Skeletal muscle tissue (tissue), 4 donors: ENCODE measurements around the gene FKBP10. TPM values are rescaled to one million over a fixed set of nuclear protein-coding genes. Genes with fewer than 3 reads are reported as not detected.
A peak's percentile ranks its signal among the peaks of the same experiment; 100 is the strongest.
"Not testable (repeated sequence)": the region's sequence is repeated elsewhere in the genome, so short reads cannot be mapped to it uniquely, and the experiment has no call there.

Source experiments
- H3K27ac ChIP-seq: one replicate; pipeline ENCODE4 v1.7.0; 2013; ENCODE audit warnings: mild to moderate bottlenecking, low read depth, low read length, inconsistent platforms
- H3K27me3 ChIP-seq, 3 donors: one replicate each; pipeline ENCODE4 v1.7.0; 2013; ENCODE audit warnings: low read length in 3 of 3; ENCODE audit not compliant: control insufficient read depth in 3 of 3, insufficient read depth in 3 of 3
- H3K36me3 ChIP-seq, 3 donors: one replicate each; pipeline ENCODE4 v1.7.0; 2013; ENCODE audit warnings: low read length in 3 of 3; ENCODE audit not compliant: control insufficient read depth in 3 of 3, insufficient read depth in 3 of 3
- H3K4me1 ChIP-seq, 3 donors: one replicate each; pipeline ENCODE4 v1.7.0; 2013; ENCODE audit warnings: low read length in 3 of 3, mild to moderate bottlenecking in 3 of 3; ENCODE audit not compliant: control insufficient read depth in 3 of 3, insufficient read depth in 3 of 3
- H3K4me3 ChIP-seq, 3 donors: one replicate each; pipeline ENCODE4 v1.7.0; 2013; ENCODE audit warnings: low read length in 3 of 3
- H3K9ac ChIP-seq, 3 donors: one replicate each; pipeline ENCODE4 v1.7.0; 2013; ENCODE audit warnings: low read length in 3 of 3, mild to moderate bottlenecking in 3 of 3, moderate library complexity in 2 of 3, low read depth in 1 of 3
- H3K9me3 ChIP-seq, 3 donors: one replicate each; pipeline ENCODE4 v1.7.0; 2013; ENCODE audit warnings: low read length in 3 of 3; ENCODE audit not compliant: control insufficient read depth in 3 of 3
- total RNA-seq: library from RNA; depleted of rRNA; stranded (reverse); fragments of >200 nt; gene quantifications from one replicate; pipeline ENCODE4 v1.2.3, GENCODE V29; 2014
- donor health status: Osteomylitis.

The FKBP10 gene
- total RNA-seq, 1 donor from 2014 or later: 76.2 TPM

DNA sequence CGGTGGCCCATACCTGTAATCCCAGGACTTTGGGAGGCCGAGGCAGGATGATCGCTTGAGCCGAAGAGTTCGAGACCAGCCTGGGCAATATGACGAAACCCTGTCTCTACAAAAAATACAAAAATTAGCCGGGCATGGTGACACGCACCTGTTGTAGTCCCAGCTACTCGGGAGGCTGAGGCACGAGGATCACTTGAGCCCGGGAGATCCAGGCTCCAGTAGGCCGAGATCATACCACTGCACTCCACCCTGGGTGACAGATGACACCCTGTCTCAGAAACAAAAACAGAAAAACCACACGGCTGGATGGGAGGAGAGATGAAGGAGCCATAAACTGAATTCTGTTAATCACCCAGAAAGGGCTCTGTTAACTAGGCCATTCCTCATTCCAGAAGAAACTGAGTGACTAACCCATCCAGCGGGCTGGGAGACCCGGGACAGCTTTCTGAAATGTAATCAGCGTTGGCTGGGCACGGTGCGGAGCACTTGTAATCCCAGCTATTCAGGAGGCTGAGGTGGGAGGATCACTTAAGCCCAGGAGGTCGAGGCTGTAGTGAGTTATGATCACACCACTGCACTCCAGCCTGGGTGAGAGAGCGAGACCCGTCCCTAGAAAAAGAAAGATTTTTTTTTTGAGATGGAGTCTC, 23.9 kb downstream of the FKBP10 start:
- Histone ChIP-seq H3K27ac (no peak overlapping the region), H3K36me3 (peaks cover 5 to 8% (median 8%) of the 10 kb centered on the region in 3 donors), H3K9ac (peak overlapping the region; percentile 54 to 74 (median 59)), H3K27me3 (no peaks in the 10 kb centered on the region), H3K4me3 (peak overlapping the region; percentile 75 to 80 (median 78)), H3K4me1 (peaks cover 7 to 14% (median 11%) of the 10 kb centered on the region in 3 donors), H3K9me3 (no peaks in the 10 kb centered on the region)

DNA sequence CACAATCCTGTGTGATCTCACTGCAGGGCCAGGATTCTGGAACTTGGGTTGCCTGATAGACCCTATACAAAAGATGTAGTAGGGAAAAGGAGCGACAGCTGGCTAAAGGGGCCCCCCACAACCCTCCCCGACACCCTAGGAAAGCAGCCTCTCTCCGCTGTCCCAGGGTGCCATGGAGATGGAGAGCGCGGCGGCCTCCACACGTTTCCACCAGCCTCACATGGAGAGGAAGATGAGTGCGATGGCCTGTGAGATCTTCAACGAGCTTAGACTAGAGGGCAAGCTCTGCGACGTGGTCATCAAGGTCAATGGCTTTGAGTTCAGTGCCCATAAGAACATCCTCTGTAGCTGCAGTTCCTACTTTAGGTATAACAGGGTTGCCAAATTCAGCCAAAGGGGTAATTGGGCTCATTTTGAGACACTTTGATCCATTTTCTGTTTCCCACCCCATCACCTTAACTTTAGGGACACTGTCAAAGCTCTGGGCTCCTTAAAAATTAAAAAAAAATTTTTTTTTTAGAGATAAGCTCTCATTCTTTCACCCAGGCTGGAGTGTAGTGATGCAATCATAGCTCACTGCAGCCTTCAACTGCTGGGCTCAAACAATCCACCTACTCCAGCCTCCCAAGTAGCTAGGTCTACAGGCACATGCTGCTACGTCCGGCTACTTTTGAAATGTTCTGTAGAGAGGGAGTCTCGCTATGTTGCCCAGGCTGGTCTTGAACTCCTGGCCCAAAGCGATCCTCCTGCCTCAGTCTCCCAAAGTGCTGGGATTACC, 25.1 kb downstream of the FKBP10 start, which contains the start of gene KLHL10:
Gene KLHL10 (plus strand): TSS at position 65 of the 778 bp plus-strand sequence. CDS start 108 bp downstream, at position 173.
- peak within 1 kb of the TSS in 2 of 3 donors; percentile 54 to 74 for H3K9ac ChIP-seq
- peaks cover 0 to 3% (median 0%) of the 10 kb centered on the region in 3 donors for H3K36me3 ChIP-seq
- H3K27ac ChIP-seq: no peak within 1 kb of the TSS
- peak within 1 kb of the TSS in 1 of 3 donors; percentile 80 for H3K4me3 ChIP-seq
- H3K9me3 ChIP-seq: no peaks in the 10 kb centered on the region
- no peaks in the 10 kb centered on the region for H3K27me3 ChIP-seq
- peaks cover 7 to 14% (median 11%) of the 10 kb centered on the region in 3 donors for H3K4me1 ChIP-seq

DNA sequence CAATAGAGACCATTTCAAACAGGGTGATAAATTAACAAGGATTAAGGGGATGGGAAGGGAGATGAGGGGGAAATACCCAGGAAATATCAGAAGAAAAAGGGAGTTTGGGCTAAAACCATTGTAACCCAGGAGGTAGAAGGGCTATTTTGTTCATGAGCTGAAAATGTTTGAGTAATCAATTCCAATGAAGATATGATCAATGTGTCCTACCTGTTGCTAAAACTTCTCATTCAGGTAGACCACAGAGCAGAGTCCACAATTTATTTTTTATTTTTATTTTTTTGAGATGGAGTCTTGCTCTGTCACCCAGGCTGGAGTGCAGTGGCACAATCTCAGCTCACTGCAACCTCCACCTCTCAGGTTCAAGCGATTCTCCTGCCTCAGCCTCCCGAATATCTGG, 26.6 kb downstream of the FKBP10 start:
- H3K27me3 ChIP-seq: not testable (repeated sequence)
- H3K4me1 ChIP-seq: peaks cover 7 to 14% (median 11%) of the 10 kb centered on the region in 3 donors

DNA sequence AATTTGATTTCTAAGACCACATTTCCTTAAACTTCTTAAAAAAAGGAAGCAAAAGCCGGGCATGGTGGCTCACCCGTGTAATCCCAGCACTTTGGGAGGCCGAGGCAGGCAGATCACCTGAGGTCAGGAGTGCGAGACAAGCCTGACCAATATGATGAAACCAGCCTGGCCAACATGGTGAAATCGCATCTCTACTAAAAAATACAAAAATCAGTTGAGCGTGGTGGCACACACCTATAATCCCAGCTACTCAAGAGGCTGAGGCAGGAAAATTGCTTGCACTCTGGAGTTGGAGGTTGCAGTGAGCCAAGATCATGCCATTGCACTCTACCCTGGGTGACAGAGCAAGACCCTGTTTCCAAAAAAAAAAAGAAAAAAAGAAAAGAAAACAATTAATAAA, 28.0 kb downstream of the FKBP10 start:
- not testable (repeated sequence) for H3K9ac ChIP-seq, H3K9me3 ChIP-seq, H3K4me3 ChIP-seq, H3K36me3 ChIP-seq, H3K27ac ChIP-seq, H3K27me3 ChIP-seq, H3K4me1 ChIP-seq

More for the DNA sequence above, 26.6 kb downstream of the FKBP10 start:
- H3K27ac ChIP-seq, H3K4me3 ChIP-seq, H3K9ac ChIP-seq, H3K36me3 ChIP-seq, H3K9me3 ChIP-seq: not testable (repeated sequence)

DNA sequence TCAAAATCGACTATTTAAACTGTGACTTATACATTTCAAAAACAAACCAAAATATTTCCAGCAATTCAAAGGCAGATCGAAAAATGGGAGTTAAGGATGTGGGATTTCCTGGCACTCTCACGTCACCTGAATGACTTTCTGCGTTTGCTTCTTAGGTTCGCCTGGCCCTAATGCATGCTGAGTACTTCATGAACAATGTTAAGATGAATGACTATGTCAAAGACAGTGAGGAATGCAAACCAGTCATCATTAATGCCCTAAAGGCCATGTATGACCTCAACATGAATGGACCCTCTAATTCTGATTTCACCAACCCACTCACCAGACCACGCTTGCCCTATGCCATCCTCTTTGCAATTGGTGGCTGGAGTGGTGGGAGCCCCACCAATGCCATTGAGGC, 32.2 kb downstream of the FKBP10 start:
- H3K4me1 ChIP-seq: no peaks in the 10 kb centered on the region
- no peaks in the 10 kb centered on the region for H3K9me3 ChIP-seq
- no peak overlapping the region for H3K9ac ChIP-seq
- no peak overlapping the region for H3K4me3 ChIP-seq
- peaks cover 0 to 5% (median 5%) of the 10 kb centered on the region in 3 donors for H3K36me3 ChIP-seq
- no peaks in the 10 kb centered on the region for H3K27me3 ChIP-seq
- H3K27ac ChIP-seq: no peak overlapping the region

DNA sequence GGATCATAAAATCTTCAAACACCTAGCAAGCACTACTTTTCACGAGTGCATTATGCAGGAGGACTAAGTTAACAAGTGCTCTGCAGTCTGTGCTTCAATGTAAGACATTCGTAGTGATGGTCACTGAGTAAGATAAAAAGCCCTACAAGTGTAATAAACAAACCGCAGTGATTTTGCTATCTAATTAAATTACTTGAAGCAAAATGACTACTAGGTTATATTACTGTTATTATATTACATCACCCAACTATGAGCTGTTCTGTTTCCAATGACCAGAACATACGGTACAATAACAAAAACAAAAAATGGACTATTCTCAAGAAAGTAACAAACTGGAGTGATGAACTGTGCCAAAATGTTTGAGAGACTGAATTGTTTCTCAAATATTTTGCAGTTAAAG, 36.0 kb downstream of the FKBP10 start:
- H3K4me1 ChIP-seq: no peaks in the 10 kb centered on the region
- no peak overlapping the region for H3K9ac ChIP-seq
- H3K4me3 ChIP-seq: no peak overlapping the region
- no peaks in the 10 kb centered on the region for H3K9me3 ChIP-seq
- no peak overlapping the region for H3K27ac ChIP-seq
- peaks cover 3 to 11% (median 7%) of the 10 kb centered on the region in 3 donors for H3K36me3 ChIP-seq
- H3K27me3 ChIP-seq: no peaks in the 10 kb centered on the region

DNA sequence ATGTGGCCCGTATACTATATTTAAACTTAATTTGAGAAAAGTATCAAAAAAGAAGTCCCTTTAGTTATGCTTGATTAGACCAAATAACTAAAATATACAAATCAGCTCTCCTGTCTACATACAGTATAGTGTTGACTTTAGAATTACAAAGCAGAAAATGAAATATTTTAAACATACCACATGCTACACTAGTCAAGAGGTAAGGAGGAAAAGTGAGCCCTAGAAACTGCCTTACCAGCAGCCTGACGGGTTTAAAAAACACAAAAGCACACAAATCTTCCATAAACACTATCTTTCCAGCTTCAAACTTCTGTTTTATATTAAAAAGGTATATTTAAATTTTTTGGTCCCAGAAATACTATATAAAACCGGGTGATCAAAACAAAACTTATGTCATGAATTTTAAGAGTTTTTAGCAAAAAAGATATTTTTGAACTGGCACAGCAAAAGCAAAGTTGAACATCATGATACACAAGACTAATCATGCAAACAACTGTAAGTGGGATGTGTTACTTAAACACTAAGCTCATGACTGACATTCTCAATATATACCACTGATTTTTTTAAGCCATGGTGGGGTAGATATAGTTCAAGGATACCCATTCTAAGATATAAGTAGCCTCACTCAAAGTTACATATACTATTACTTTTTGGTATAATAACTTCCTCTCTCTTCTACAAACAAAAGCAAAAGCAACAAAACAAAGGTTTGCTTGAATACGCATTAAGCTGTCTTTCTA, 36.6 kb downstream of the FKBP10 start:
- Histone ChIP-seq H3K9ac (no peak overlapping the region), H3K27ac (no peak overlapping the region), H3K27me3 (no peaks in the 10 kb centered on the region), H3K9me3 (no peaks in the 10 kb centered on the region), H3K36me3 (peaks cover 4 to 17% (median 14%) of the 10 kb centered on the region in 3 donors), H3K4me3 (no peak overlapping the region), H3K4me1 (no peaks in the 10 kb centered on the region)

DNA sequence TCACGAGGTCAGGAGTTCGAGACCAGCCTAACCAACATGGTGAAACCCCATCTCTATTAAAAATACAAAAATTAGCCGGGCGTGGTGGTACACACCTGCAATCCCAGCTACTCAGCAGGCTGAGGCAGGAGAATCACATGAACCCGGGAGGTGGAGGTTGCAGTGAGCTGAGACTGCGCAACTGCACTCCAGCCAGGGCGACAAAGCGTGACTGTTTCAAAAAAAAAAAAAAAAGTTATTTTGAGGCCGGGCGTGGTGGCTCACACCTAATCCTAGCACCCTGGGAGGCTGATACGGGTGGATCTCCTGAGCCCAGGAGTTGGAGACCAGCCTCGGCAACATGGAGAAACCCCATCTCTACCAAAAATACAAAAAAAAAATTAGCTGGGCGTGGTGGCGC, 38.6 kb downstream of the FKBP10 start:
- peaks cover 5 to 21% (median 19%) of the 10 kb centered on the region in 3 donors for H3K36me3 ChIP-seq
- H3K4me1 ChIP-seq, H3K9me3 ChIP-seq, H3K4me3 ChIP-seq, H3K27ac ChIP-seq, H3K9ac ChIP-seq, H3K27me3 ChIP-seq: not testable (repeated sequence)

DNA sequence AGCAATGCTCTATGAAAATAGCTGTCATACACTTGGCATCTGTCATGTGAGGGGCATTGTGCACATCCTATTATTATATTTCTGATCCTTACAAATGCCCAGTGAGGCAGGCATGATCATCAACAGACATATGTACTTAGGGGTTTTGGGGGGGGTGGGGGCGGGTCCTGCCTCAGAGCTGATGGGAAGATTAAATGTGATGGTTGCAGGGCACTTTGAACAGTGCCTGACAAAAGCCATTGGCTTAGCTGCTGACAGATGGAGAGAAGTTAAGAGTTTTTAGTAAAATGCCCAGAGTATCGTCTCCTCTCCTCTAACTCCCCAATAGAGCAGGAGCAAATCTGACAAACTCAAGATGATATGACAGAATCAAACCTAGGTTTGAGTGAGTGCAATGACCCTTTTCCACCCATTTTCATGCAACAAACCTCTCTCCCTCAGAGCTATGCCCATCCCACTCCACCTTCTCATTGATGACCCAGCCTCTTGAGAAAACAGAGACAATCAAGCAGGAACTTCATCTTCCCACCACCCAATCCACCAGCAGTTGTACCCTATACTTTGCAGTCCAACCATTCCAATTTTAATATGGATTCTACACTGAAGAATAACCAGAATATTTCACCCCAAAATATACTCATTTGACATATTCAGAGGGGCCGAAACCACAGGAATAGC, 47.6 kb downstream of the FKBP10 start:
- Histone ChIP-seq H3K4me3 (no peak overlapping the region), H3K4me1 (peaks cover 18 to 25% (median 20%) of the 10 kb centered on the region in 3 donors), H3K9me3 (no peaks in the 10 kb centered on the region), H3K27me3 (no peaks in the 10 kb centered on the region), H3K27ac (no peak overlapping the region), H3K36me3 (peaks cover 0 to 2% (median 0%) of the 10 kb centered on the region in 3 donors), H3K9ac (peak overlapping the region in 1 of 3 donors; percentile 51)
